Measurements from ENCODE around the gene PPP1R1C. TPM values are rescaled to one million over a fixed set of nuclear protein-coding genes. Genes with fewer than 3 reads are reported as not detected.
"Not testable (repeated sequence)": the region's sequence is repeated elsewhere in the genome, so short reads cannot be mapped to it uniquely, and the experiment has no call there.

Gene PPP1R1C
- total RNA-seq, 1 experiment from 2014 or later, result 1.3 TPM

GRCh38 chr2:182015334-182016109, 29.9 kb downstream of the PPP1R1C start:
- no peak for DNase-seq
- Histone ChIP-seq H3K4me3 (ENCODE audit: insufficient read depth, low read depth, low read length) (no peak overlapping the region), H3K36me3 (replicated peaks; ENCODE audit: control insufficient read depth, insufficient read depth, low read length) (no peaks in the 10 kb centered on the region), H3K27me3 (ENCODE audit: control insufficient read depth, insufficient read depth, low read length) (no peaks in the 10 kb centered on the region)

- DNase-seq, result no peak
- H3K27me3 ChIP-seq (ENCODE audit: control insufficient read depth, insufficient read depth, low read length), result no peaks in the 10 kb centered on the region
- no peak overlapping the region for H3K4me3 ChIP-seq (ENCODE audit: insufficient read depth, low read depth, low read length)
- H3K36me3 ChIP-seq (replicated peaks; ENCODE audit: control insufficient read depth, insufficient read depth, low read length), result no peaks in the 10 kb centered on the region
Observed at GRCh38 chr2:182018218-182018617, 32.6 kb downstream of the PPP1R1C start.

DNA sequence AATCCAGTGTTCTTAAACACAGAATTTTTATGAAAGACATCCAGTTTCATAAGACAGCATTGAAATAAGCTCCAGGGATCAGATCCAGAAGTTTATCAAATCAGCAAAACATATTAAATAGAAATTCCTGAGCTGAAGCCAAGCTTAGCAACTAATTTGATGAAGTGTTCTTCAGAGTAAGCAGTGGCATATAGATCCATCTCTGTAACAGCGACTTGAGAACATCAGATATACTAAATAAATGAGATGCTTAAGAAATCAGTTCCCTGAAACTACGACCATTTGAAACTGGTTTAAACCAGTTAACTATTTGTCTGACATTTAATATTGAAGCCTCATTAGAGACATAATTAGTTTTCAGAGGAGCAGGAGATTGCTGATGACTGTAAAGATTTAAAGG, 34.1 kb downstream of the PPP1R1C start:
- no peaks in the 10 kb centered on the region for H3K36me3 ChIP-seq (replicated peaks; ENCODE audit: control insufficient read depth, insufficient read depth, low read length)
- H3K4me3 ChIP-seq (ENCODE audit: insufficient read depth, low read depth, low read length), result no peak overlapping the region
- H3K27me3 ChIP-seq (ENCODE audit: control insufficient read depth, insufficient read depth, low read length), result no peaks in the 10 kb centered on the region
- DNase-seq, result no peak

- no peak overlapping the region for H3K4me3 ChIP-seq (ENCODE audit: insufficient read depth, low read depth, low read length)
- DNase-seq, result no peak
- H3K36me3 ChIP-seq (replicated peaks; ENCODE audit: control insufficient read depth, insufficient read depth, low read length), result no peaks in the 10 kb centered on the region
- H3K27me3 ChIP-seq (ENCODE audit: control insufficient read depth, insufficient read depth, low read length), result no peaks in the 10 kb centered on the region
Observed at GRCh38 chr2:182020286-182021070, 34.8 kb downstream of the PPP1R1C start.

GRCh38 chr2:182023235-182023634, 37.6 kb downstream of the PPP1R1C start:
- Histone ChIP-seq H3K27me3 (ENCODE audit: control insufficient read depth, insufficient read depth, low read length) (no peaks in the 10 kb centered on the region), H3K36me3 (replicated peaks; ENCODE audit: control insufficient read depth, insufficient read depth, low read length) (no peaks in the 10 kb centered on the region), H3K4me3 (ENCODE audit: insufficient read depth, low read depth, low read length) (no peak overlapping the region)
- no peak for DNase-seq

GRCh38 chr2:182030875-182031274, 45.2 kb downstream of the PPP1R1C start:
- H3K4me3 ChIP-seq (ENCODE audit: insufficient read depth, low read depth, low read length), result peak overlapping the region; percentile 45
- DNase-seq; H3K36me3 ChIP-seq (replicated peaks; ENCODE audit: control insufficient read depth, insufficient read depth, low read length); H3K27me3 ChIP-seq (ENCODE audit: control insufficient read depth, insufficient read depth, low read length): not testable (repeated sequence)

DNA sequence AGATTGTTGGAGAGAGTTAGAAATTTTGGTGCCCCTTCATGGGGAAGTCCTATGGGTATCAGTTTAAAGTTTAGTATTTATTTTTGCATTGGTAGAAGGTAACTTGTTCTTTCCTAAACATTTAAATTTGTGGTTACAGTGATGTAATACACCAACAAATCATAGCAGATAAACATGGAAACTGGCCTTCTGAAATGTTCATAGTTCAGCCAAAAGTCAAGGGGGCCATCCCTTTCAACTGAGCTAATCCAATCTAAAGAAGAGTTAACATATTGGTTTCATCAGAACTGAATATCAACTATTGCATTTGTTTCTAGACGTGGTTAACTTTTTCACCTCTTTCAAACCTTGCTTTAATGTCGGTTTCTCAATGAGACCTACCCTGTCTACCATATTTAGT, 46.3 kb downstream of the PPP1R1C start:
- Histone ChIP-seq H3K4me3 (ENCODE audit: insufficient read depth, low read depth, low read length) (no peak overlapping the region), H3K27me3 (ENCODE audit: control insufficient read depth, insufficient read depth, low read length) (no peaks in the 10 kb centered on the region; the same call in 1 of the 2 replicates), H3K36me3 (replicated peaks; ENCODE audit: control insufficient read depth, insufficient read depth, low read length) (no peaks in the 10 kb centered on the region)
- DNase-seq, result no peak

DNA sequence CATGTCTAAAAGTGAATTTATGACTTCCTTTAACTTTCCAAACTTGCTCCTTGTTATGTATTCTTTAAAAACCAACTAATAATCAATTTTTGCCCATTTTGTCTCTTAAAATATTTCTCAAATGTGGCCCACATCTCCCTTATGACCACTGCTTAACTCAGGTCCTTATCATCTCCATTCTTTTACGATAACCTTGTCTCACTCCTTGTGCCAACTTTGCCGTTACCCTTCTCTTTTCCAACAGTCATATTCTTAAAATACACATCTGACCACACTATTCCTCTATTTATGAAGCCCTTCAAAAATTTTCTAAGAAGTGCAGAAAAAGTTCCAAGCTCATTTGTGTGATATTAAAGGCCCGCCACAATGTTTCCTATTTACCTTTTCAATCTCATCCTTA, 47.8 kb downstream of the PPP1R1C start:
- DNase-seq, result no peak
- no peaks in the 10 kb centered on the region for H3K36me3 ChIP-seq (replicated peaks; ENCODE audit: control insufficient read depth, insufficient read depth, low read length)
- no peaks in the 10 kb centered on the region; the same call in 1 of the 2 replicates for H3K27me3 ChIP-seq (ENCODE audit: control insufficient read depth, insufficient read depth, low read length)
- H3K4me3 ChIP-seq (ENCODE audit: insufficient read depth, low read depth, low read length), result no peak overlapping the region

DNA sequence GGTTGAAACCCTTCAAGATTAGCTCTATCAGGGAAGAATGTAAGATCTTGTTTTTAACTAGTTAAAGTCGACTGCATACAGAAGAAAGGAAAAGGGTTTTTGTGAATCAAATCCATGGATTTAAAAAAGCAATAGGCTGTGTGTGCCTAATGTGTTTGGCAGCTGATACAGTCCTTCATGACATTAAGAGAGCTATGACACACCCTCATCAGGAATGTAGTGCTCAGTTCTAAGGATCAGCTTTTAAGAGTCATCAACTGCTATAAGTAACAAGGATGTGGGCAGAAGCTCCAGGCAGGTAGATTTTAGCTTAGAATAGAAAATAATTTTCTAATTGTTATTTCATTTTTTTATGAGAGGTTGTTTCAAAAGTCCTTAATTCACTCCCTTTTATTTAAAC, 52.9 kb downstream of the PPP1R1C start:
- H3K27me3 ChIP-seq (ENCODE audit: control insufficient read depth, insufficient read depth, low read length), result no peaks in the 10 kb centered on the region
- no peak for DNase-seq
- H3K36me3 ChIP-seq (replicated peaks; ENCODE audit: control insufficient read depth, insufficient read depth, low read length), result no peaks in the 10 kb centered on the region
- no peak overlapping the region for H3K4me3 ChIP-seq (ENCODE audit: insufficient read depth, low read depth, low read length)

DNA sequence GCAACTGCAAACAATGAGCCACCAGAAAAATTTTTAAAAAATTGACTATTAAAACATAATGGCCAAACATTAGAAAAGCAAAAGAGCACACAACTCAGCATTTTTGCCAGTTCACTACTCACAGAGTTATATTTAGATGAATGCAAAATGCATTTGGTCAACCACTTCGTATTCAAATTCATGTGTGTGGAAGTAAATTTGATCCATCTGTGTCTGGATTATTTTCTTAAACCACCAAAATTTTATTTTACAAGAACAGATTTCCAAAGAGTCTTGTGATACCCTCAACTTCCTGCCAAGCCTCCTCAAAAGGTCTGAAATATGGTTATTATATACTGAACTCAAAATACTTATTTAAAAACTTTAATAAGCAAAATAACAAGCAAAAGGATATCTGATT, 57.4 kb downstream of the PPP1R1C start:
- DNase-seq, result no peak
- Histone ChIP-seq H3K36me3 (replicated peaks; ENCODE audit: control insufficient read depth, insufficient read depth, low read length) (no peaks in the 10 kb centered on the region), H3K27me3 (ENCODE audit: control insufficient read depth, insufficient read depth, low read length) (no peaks in the 10 kb centered on the region), H3K4me3 (ENCODE audit: insufficient read depth, low read depth, low read length) (no peak overlapping the region)

GRCh38 chr2:182043861-182044260, 58.2 kb downstream of the PPP1R1C start:
- Histone ChIP-seq H3K4me3 (ENCODE audit: insufficient read depth, low read depth, low read length) (no peak overlapping the region), H3K36me3 (replicated peaks; ENCODE audit: control insufficient read depth, insufficient read depth, low read length) (no peaks in the 10 kb centered on the region), H3K27me3 (ENCODE audit: control insufficient read depth, insufficient read depth, low read length) (no peaks in the 10 kb centered on the region)
- no peak for DNase-seq

DNA sequence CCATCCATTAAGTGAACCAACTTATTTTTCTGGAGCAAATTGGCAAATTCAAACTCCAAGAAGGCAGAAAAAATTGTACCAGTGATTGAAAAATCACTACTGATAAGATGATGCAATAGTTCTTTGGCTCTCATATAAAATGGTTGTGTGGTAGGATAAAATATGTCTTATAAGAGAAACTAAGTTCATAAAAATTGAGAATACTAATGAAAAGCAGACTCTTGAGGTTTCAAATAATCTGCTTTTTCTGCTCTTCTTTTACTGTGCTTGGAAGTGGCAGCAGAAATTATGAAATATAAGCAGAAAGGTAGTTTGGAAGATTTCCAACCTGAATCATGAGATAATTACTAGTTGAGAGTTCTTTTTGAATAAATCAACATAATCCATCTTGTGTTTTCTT, 61.9 kb downstream of the PPP1R1C start:
- no peaks in the 10 kb centered on the region for H3K27me3 ChIP-seq (ENCODE audit: control insufficient read depth, insufficient read depth, low read length)
- H3K36me3 ChIP-seq (replicated peaks; ENCODE audit: control insufficient read depth, insufficient read depth, low read length), result no peaks in the 10 kb centered on the region
- no peak for DNase-seq
- H3K4me3 ChIP-seq (ENCODE audit: insufficient read depth, low read depth, low read length), result no peak overlapping the region

DNA sequence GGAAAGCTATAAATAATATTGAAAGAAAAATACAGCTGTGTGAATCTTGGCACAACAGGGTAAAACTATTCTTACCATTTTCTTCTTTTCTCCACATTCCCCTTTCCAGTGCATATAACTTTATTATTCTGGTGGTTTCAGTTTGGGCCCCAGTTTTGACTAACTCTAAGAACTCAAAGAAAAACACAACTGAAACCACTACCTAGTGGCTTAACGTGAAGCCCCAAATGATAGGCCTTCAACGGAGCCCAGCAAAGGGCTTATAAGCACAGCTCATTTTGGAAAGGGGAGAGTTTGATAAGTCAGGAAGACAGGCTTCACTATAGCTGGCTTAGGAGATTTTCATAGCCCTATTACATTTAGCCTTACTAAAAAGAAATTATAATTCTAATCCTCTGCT, 62.4 kb downstream of the PPP1R1C start:
- no peak for DNase-seq
- Histone ChIP-seq H3K27me3 (ENCODE audit: control insufficient read depth, insufficient read depth, low read length) (no peaks in the 10 kb centered on the region), H3K4me3 (ENCODE audit: insufficient read depth, low read depth, low read length) (no peak overlapping the region), H3K36me3 (replicated peaks; ENCODE audit: control insufficient read depth, insufficient read depth, low read length) (no peaks in the 10 kb centered on the region)

- H3K27me3 ChIP-seq (ENCODE audit: control insufficient read depth, insufficient read depth, low read length), result no peaks in the 10 kb centered on the region
- H3K4me3 ChIP-seq (ENCODE audit: insufficient read depth, low read depth, low read length), result no peak overlapping the region
- no peaks in the 10 kb centered on the region for H3K36me3 ChIP-seq (replicated peaks; ENCODE audit: control insufficient read depth, insufficient read depth, low read length)
- no peak for DNase-seq
Observed at GRCh38 chr2:182048621-182049020, 63.0 kb downstream of the PPP1R1C start.
